Stimulated activated CD4-positive, alpha-beta T cell treated with anti-CD3 and anti-CD28 coated beads, Interleukin-4, amount 100 ng/mL, for 1 hour (primary cell): ENCODE measurements around the gene PDE6D.
A peak's percentile ranks its signal among the peaks of the same experiment; 100 is the strongest.

Experiments
- DNase-seq: peaks from one replicate; pipeline ENCODE4 v3.0.0-alpha.2; 2020

Gene PDE6D

DNA sequence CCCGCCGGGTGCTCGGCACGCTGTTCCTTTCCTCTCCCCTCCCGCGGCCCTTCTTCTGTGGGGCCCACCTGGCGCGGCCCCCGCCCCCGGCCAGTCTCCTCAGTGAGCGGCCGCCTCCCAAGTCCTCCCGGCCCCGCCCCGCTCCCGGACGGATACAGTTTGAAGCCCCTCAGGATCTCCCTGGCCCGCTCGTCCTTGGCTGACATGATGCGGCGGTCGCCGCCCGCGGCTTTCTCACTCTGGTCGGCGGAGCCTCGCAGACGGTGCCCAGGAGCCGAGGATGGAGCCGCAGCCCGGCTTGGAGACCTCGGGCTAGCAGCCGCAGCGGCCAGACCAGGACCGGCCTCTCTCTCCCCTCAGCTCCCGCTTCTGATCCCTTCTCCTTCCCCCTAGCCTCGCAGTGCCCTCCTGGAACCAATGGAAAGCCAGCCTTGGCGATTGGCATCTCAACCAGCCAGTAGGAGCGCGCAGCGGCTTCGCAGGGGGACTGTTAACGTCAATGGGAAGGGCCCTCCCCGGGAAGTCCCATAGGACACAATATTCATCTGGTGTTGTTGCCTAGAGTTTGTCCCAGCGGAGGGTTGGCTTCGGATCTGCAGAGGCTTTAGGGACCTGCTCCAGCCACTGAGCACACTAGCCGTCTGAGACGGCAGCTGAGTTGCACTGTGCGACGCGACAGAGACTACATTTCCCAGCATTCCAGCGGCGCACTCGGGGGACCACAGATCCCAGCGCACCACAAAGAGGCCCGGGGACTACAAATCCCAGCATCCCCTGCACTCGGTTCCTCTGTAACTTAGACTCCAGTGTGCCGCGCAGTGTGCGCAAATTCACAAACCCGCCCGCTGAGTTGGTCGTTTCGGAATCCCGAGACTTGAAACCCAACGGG lies at the start of gene PDE6D:
TSS of gene PDE6D (minus strand) at position 374 of the 889 bp plus-strand sequence. CDS start at position 206, 168 bp downstream.
- DNase-seq, result peak; percentile 98

GRCh38 chr2:231821908-231822307 lies 40.8 kb upstream of the PDE6D start:
- DNase-seq, result no peak

GRCh38 chr2:231820786-231821303 lies 39.8 kb upstream of the PDE6D start:
- no peak for DNase-seq

GRCh38 chr2:231819447-231820042 lies 38.5 kb upstream of the PDE6D start:
- no peak for DNase-seq

GRCh38 chr2:231816327-231817026 lies 35.4 kb upstream of the PDE6D start:
- no peak for DNase-seq

- no peak for DNase-seq
Observed at GRCh38 chr2:231810905-231811304, 29.8 kb upstream of the PDE6D start.

DNA sequence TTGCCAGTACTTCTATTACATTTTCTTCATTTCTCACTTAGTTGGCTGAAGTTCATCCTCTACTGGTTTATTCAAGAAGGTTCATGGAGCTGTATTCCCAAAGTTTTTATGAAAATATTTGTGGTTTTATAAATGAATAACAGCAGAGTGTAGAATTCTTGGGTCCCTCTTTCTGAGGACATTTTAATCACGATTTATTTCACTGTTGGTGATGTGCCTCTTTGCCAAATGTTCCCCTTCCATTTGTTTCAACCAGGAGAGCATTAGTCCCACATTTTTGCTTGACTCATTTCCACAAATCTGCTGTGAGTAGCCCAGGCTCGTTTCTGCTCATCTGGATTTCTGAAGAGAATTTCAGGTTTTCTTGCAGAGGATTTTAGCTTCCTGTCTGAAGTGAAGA lies 25.9 kb upstream of the PDE6D start:
- no peak for DNase-seq

- no peak for DNase-seq
Observed at GRCh38 chr2:231803501-231804138, 22.5 kb upstream of the PDE6D start.

DNA sequence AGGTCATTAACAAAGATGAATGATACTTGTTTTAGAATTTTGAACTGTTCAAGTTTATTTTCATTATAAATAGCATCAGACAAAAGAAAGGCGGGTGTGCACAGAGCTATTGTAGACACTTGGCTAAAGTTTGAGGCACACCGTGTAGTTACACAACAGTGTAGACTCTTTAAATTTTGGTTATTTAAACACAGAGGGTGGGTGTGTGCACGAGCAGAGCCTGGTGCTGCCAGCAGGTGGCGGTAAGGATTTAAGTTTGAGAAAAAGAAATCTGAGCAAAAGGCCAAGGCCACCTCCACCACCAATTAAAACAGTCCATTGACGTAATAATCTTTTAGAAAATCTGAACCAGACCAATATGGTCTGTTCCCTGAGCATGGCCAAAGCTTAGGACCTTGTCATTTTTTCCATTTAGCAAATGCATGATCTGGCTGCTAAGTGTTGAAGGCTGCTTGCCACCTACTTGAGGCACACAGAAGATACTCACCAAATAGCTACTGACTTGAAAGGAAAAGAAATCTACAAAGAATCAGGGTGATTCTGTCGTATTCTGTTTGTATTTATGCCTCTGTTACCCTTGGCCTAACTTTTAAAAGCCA lies 19.5 kb upstream of the PDE6D start:
- peak; percentile 43 for DNase-seq

GRCh38 chr2:231795525-231796327 lies 14.6 kb upstream of the PDE6D start:
- no peak for DNase-seq

DNA sequence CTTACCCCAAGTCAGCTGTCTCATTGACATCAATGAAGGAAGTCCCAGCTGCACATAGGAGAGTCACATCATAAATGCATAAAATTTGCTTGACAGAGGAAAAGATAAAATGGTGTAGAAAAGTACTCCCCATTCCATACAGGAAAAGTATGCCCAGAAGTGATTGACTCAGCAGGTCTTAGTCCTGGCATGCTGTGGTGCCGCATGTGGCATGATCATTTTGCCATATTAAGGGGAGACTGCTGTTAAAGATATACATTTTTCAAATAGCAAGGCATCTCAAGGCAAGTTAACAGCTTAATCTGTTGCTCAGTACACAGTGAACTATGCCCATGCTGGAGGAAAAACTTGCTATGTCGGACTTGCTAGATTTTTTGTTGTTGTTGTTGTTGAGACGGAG lies 13.3 kb upstream of the PDE6D start:
- DNase-seq, result no peak

DNA sequence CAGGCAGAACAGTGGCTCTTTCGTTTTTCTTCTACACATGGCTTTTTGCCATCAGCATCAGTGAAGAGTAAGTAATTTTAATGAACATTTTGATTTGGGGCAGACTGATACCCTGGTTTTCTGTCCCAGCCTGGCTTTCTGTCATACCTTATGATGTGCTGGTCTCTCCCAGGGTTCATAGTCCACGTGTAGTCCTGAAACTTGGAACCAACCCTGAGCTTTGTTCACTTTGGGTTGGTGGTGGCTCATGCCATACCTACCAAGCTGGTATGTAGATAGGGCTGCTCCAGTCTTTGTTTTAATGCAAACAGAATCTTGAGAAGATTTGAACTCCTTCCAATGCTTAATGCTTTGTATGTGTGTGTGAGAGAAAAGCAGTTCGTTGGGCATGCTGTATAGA lies 10.0 kb upstream of the PDE6D start:
- DNase-seq, result no peak

GRCh38 chr2:231786917-231787292 lies 5.8 kb upstream of the PDE6D start:
- no peak for DNase-seq

DNA sequence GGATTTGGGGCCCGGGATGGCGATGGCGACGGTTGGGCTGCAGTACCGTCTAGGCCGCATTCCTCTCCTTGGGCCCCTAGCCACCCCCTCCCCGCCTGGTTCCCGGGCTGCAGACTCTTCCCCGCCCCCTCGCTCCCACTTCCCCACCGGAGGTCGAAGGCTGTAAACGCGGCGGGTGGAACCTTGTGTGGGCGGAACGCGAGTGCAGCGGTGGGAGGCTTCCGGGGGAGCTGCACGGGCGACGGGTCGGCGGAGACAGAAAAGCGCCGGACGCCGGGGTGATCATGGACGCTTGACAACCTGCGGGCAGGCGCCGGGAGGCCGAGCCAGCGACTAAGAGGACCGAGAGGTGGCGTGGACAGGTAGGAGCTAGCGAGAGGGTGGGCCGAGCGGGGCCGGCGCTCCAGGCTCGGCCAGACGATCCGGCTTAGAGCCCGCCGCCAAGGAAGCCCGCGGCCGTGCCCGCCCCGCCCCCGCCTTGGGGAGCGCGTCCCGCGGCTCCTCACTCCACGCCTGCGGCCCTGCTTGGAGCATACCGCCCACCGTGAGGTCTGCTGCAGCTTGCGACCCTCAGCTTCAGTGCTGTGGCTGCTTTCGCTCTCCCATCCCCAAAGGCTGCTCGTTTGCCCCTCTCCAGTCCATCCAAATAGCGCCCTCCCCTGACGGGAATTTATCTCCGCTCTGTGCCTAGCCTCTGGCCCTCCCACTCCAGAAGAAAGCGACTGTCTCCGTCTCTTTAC lies 5.3 kb upstream of the PDE6D start, which contains the start of gene COPS7B:
TSS of gene COPS7B (plus strand) at position 269 of the 740 bp plus-strand sequence. CDS start 2,126 bp downstream, outside the sequence.
- peak; percentile 84 for DNase-seq

- DNase-seq, result no peak
Observed at GRCh38 chr2:231785822-231786176, 4.7 kb upstream of the PDE6D start.

- no peak for DNase-seq
Observed at GRCh38 chr2:231785413-231785812, 4.3 kb upstream of the PDE6D start.

- DNase-seq, result no peak
Observed at GRCh38 chr2:231781798-231782726, 980 bp upstream of the PDE6D start.

DNA sequence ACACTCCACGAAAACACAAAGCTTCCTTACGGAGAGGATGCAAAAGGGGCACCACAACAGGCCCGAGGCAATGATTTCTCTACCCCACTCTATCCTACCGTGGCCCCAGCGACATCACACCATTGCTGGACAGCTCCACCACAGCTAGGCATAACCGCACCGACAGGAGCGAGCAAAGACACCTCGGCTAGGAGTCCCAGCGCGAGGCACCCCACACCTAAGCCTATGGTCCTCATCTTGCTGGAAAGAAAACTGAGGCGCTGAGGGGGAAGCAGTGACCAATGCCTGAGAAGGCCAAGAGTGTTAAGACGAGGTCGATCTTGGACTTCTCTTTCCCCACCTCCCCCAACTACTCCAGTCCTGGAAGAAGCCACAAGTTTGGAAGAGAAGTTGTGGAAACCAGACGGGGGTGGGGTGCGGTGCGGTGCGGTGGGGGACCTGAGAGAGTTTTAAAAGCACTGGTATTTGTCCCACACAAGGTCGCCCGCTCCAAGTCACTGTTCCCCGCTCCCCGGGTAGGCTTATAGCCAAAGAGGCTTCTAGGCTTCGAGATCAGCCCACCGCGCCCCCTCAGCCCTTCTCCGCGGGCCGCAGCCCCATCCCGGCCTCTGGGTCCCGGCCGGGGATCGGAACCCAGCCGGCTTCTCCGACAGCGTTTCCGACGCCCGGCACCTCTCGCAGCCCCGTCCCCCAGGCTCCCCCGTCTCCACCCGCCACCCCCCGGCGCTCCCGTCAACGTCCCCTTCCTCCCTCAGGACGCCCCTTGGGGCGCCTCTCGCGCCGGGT lies 766 bp downstream of the PDE6D start:
- DNase-seq, result peak; percentile 3
